8988T (cell line): ENCODE measurements around the gene FADS2.
A peak's percentile ranks its signal among the peaks of the same experiment; 100 is the strongest.

Source experiments
- DNase-seq: peaks from one replicate; pipeline ENCODE4 v3.0.0; 2011

FADS2 gene

DNA sequence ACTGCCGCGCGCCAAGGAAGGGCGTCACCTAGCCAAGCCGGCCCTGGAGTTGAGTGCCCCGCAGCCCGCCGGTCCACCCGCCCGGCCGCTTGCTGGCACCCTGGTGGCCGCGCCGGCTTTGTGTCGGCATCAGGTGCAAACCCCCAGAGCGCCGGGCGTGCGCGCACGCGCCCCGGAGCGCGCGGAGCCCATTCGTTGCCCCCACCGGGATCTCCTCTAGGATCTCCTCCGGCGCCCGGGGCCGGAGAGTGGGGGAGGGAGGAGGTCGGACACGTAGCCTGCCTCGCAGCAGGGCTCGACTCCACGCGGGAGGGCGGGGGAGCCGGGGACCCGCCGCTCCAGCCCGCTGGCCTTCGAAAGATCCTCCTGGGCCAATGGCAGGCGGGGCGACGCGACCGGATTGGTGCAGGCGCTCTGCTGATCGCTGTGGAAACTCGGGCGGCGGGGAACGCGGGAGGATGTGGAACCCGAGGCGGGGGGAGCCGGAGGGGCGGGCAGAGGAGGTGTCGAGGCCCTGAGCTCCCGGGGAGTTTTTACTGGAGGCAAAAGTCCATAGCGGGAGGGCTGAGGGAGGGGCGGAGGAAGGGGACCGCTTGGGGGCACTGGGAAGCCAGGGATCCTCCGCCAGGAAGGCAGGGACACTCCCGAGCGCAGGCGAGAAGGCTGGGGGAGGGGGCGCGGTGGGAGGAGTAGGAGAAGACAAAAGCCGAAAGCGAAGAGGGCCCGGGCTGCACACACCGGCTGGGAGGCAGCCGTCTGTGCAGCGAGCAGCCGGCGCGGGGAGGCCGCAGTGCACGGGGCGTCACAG, at the start of gene FADS2:
FADS2 (plus strand) TSS at position 730 of the 808 bp plus-strand sequence. CDS start 91 bp downstream, outside the sequence.
- no peak for DNase-seq

DNA sequence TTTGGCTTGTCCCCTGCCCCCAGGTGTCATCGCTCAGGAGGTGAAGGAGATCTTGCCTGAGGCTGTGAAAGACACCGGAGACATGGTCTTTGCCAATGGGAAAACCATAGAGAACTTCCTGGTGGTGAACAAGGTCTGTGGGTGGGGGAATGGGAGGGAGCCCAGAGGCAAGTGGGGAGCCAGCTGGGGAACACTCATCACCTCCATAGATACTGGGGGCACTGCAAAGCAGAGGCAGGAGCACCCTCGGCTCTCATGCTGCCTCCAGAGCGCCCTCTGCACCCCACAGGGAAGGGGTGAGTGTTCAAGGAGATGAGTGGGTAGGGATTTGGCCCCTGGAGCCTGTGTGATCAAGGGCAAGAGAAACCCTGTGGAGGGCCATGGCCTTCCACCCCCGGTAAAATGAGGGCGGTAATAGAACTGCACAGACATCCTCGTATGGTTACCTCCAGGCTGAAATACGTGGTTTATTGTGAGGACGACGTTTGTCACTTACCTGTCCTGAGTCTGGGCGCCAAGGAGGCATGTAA, 49.7 kb upstream of the FADS2 start:
- no peak for DNase-seq

DNA sequence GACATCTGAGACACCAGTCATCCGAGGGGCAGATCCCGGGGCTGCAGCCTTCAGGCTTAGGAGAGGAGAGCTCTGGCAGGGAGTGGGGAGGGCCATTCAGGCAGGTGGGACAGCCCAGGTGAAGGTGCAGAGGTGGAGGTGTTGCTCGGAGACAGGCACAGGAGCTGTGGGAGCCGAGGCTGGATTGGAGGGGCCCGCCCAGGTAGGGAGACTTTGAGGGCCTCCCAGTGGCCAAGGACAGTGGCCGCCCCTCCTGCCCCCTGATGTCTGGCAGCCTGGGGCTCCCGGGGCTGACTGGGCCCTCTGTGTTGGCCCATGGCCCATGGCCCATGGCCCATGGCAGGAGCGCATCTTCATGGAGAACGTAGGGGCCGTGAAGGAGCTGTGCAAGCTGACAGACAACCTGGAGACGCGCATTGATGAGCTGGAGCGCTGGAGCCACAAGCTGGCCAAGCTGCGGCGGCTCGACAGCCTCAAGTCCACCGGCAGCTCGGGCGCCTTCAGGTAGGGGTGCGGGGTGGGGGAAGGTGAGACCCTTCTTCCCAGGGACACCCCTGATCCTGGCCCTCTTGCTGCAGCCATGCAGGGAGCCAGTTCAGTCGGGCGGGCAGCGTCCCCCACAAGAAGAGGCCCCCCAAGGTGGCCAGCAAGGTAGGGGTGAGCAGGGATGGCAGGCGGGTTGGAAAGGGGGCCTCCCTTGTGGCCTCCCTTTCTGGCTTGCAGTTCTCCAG, 49.0 kb upstream of the FADS2 start:
- no peak for DNase-seq

DNA sequence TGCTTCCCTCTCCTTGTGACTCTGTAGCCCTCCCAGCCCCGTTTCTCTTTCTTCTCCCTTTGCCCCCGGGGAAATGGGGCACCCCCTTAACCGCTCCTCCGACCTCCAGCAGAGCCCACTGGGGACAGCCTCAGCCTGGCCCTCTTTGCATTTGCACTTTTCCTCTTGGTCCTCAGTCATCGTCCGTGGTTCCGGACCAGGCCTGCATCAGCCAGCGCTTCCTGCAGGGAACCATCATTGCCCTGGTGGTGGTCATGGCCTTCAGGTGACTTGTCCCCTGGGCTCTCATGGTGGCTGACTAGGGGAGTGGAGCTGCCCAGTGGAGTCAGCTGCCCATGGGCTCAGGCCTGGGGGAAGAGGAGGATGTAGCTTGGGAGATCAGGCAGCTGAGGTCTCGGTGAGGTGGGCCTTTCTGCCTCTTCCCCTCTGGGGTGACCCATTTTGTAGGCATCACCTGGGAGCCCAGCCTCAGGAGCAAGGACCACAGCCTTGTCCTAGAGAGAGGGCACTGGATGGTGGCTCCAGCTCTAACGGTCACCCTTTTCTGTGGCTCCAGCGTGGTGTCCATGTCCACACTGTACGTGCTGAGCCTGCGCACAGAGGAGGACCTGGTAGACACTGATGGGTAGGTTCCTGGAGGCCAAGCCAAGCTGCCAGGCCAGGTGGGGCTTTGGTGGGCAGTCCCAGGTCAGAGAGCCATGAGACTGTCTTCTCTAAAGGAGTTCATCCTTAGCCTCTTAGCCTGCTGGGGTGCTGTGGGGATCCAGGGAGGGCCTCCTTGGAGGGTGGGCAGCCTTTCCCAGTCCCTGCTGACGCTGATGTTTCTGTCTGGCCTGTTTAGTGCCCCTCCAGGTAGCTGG, 48.2 kb upstream of the FADS2 start:
- DNase-seq: peak; percentile 43

GRCh38 chr11:61780581-61781162, 47.4 kb upstream of the FADS2 start:
- no peak for DNase-seq

DNA sequence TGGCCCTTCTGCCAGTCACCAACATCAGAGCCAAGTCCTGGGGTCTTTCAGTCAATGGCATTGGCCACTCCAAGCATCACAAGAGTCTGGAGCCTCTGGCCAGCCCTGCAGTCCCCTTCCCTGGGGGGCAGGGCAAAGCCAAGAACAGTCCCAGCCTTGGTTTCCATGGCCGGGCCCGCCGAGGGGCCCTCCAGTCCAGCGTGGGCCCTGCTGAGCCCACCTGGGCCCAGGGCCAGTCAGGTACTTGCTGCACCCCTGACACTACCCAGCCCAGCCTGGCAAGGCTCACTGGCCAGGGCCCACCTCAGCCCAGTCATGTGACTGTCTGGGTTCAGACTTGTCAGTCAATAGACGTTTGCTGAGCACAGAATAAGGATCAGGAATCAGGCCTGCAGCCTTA, 46.5 kb upstream of the FADS2 start:
- peak; percentile 43 for DNase-seq

- no peak for DNase-seq
These were observed 45.8 kb upstream of the FADS2 start for GRCh38 chr11:61782299-61782698.

DNA sequence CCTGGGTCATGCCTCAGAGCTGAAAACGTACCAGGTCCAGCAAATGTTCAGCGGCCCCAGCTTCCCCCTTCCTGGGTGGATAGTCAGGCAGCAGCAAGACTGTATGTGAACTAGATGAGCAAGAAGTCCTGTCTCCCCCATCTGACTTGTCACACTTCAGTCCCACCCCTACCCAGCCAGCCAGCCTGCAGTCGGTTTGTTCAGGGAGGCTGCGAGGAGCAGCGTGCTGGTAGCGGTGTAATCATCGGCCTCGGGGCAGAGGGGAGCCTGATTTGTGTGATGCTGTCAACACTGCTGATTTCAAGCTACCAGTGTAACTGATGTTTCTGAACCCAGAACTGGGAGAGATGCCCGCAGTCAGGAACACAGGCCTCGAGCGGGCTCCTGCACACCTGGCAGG, 45.3 kb upstream of the FADS2 start:
- no peak for DNase-seq

DNA sequence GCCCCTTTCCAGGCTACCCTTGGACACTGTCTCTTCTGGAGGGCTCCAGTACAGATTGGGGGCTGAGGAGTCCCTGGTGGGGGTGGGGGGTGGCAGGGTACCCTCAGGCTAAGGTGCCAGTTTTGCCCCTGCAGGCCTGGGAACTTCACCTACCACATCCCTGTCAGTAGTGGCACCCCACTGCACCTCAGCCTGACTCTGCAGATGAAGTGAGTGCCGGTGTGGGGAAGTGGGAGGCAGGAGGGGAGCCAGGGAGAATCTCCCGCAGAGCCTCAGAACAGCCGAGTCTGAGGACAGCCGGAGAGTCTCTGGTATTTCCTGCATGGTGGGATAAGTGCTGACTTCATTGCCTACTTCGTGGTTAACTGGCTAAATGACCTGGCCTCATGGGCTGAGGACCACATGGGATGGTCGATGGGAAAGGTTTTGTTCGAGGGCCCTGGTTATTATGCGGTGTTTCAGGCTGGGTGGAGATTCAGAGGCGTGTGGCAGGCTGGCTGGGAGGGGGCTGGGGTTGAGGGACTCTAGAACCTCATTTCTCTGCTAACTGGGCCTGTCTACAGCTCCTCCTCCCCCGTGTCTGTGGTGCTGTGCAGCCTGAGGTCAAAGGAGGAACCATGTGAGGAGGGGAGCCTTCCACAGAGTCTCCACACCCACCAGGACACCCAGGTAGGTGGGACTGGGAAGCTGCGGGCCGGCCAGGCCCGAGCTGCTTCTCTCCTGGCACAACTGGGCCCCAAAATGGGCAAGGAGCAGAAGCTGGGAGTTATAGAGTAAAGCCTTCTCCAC, 44.2 kb upstream of the FADS2 start:
- no peak for DNase-seq

GRCh38 chr11:61784506-61784805, 43.6 kb upstream of the FADS2 start:
- no peak for DNase-seq

DNA sequence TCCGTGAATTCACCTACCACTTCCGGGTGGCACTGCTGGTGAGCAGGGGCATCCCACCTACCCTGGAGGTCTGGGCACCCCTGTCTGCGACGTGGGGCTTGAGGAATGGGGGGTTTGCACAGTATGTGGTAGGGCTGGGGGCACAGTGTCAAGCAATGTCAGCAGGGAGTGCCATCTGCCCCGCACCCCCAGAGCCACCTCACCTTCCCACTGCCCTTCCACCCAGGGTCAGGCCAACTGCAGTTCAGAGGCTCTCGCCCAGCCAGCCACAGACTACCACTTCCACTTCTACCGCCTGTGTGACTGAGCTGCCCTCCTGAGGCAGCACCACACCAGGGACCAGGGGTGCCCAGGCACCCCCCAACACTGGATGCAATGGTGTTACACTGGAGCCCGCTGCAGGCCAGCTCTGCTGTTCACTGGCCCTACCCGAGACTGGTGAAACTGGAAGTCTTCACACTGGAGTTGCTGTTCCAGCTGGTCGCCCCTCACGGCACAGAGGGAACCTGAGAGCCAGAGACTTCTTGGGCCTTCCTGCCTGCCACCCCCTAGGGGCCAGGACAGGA, 42.2 kb upstream of the FADS2 start:
- no peak for DNase-seq

GRCh38 chr11:61787928-61788491, 40.1 kb upstream of the FADS2 start:
- peak; percentile 95 for DNase-seq

DNA sequence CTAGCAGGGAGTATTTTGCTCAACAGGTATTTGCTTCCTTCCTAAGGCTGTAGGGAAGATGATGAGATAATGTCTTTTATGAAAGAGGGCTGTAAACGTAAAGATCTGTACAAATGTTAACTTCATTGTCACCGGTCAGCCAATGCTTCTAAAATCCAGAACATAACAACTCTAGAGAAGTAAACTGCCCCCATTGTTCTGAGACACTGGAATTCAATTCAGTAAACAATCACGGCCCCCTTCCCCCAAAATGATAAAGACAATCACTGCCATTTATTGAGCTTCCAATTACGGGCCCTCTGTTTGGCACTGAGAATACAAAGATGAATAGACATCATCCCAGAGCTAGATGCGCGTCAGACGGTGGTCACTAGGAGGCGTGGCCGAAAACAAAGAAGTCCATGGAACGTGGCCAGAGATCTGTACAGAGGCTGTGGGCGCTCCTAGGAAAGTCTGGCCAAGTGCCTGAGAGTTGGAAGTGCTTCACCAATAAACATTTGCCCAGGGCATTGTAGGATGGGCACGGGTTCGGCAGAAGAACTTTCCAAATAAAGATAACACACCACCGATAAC, 36.3 kb upstream of the FADS2 start:
- peak; percentile 55 for DNase-seq

- peak; percentile 94 for DNase-seq
These were observed 35.6 kb upstream of the FADS2 start, which contains the start of the genes FEN1 and TMEM258 for GRCh38 chr11:61792310-61793082. FEN1 (plus strand) TSS chr11:61792911; CDS start chr11:61795362, 2,451 bp downstream. TMEM258 (minus strand) TSS chr11:61792599; CDS start chr11:61792558, 41 bp downstream.

GRCh38 chr11:61793083-61793828, 34.8 kb upstream of the FADS2 start:
- DNase-seq: no peak

DNA sequence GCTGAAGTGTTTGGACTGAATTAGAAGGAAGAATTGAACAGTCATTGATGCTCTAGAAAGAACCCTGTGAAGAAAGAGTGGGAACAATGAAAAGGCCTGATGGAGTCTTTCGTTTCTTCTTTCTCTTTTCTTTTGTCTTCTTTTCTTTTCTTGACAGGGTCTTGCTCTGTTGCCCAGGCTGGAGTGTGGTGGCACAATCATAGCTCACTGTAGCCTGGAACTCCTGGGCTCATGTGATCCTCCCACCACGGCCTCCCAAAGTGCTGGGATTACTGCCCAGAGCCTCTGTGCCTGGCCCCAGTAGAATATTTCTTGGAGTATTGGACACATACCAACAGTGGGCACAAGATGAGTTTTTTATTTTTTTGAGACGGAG, 34.3 kb upstream of the FADS2 start:
- no peak for DNase-seq

- no peak for DNase-seq
These were observed 33.5 kb upstream of the FADS2 start for GRCh38 chr11:61794579-61794978.

- no peak for DNase-seq
These were observed 32.6 kb upstream of the FADS2 start for GRCh38 chr11:61795459-61795858.

GRCh38 chr11:61795876-61796526, 32.1 kb upstream of the FADS2 start:
- DNase-seq: no peak
